SU-DHL-6 (cell line): ENCODE measurements around the gene HDDC3.

Source experiments
- H2AFZ ChIP-seq: fragments of 200-600 bp; sonication (generic); 2 replicates; pipeline ENCODE4 v1.6.1; 2014; ENCODE audit warnings: low read depth, mild to moderate bottlenecking, moderate library complexity, mixed read lengths, antibody characterized with exemption, low read length; ENCODE audit not compliant: severe bottlenecking
- H3F3A ChIP-seq: fragments of 200-600 bp; shearing (Covaris generic); 2 replicates; pipeline ENCODE4 v1.6.0; 2016; ENCODE audit warnings: antibody characterized with exemption, mild to moderate bottlenecking; ENCODE audit not compliant: insufficient read depth
- H3K27ac ChIP-seq: fragments of 200-600 bp; sonication (generic); 2 replicates; pipeline ENCODE4 v1.5.1; 2016; ENCODE audit warnings: low read depth, mild to moderate bottlenecking, low read length, moderate library complexity, mixed read lengths
- H3K27me3 ChIP-seq: fragments of 200-600 bp; sonication (generic), shearing (Covaris generic); 2 replicates; pipeline ENCODE4 v1.6.0; 2014; ENCODE audit warnings: mild to moderate bottlenecking, low read length
- H3K36me3 ChIP-seq: fragments of 200-600 bp; sonication (generic); 2 replicates; pipeline ENCODE4 v1.6.1; 2014; ENCODE audit warnings: mild to moderate bottlenecking, low read length, mixed read lengths
- H3K4me2 ChIP-seq: fragments of 300-600, 200-600 bp; shearing (Covaris generic), sonication (generic); 2 replicates; pipeline ENCODE4 v1.6.0; 2014; ENCODE audit warnings: low read length, low read depth, mild to moderate bottlenecking; ENCODE audit not compliant: poor library complexity, severe bottlenecking
- H3K4me3 ChIP-seq: fragments of 200-600 bp; sonication (generic); 2 replicates; pipeline ENCODE4 v1.5.1; 2014; ENCODE audit warnings: antibody characterized with exemption, low read length, mild to moderate bottlenecking, mixed read lengths; ENCODE audit not compliant: insufficient read depth, poor library complexity, severe bottlenecking
- H3K79me2 ChIP-seq: fragments of 200-600 bp; sonication (generic); 2 replicates; pipeline ENCODE4 v1.6.1; 2014; ENCODE audit warnings: mild to moderate bottlenecking, low read length, moderate library complexity; ENCODE audit not compliant: insufficient read depth
- H3K9ac ChIP-seq: fragments of 200-600 bp; sonication (generic); 2 replicates; pipeline ENCODE4 v1.7.0; 2014; ENCODE audit warnings: mild to moderate bottlenecking, low read length
- H3K9me2 ChIP-seq: fragments of 200-600 bp; sonication (generic); replicated peaks from 2 replicates; pipeline ENCODE4 v1.6.1; 2014; ENCODE audit warnings: low read length; ENCODE audit not compliant: insufficient read depth
- H3K9me3 ChIP-seq: fragments of 200-600 bp; sonication (generic); 2 replicates; pipeline ENCODE4 v1.6.1; 2014; ENCODE audit warnings: low read length, mixed read lengths; ENCODE audit not compliant: insufficient read depth
- H4K20me1 ChIP-seq: fragments of 200-600 bp; sonication (generic); 2 replicates; pipeline ENCODE4 v1.6.1; 2014; ENCODE audit warnings: low read depth, mild to moderate bottlenecking, antibody characterized with exemption, low read length, moderate library complexity, mixed read lengths
- EZH2phosphoT487 ChIP-seq: fragments of 200-600 bp; sonication (generic), shearing (Covaris generic); conservative IDR thresholded peaks from 2 replicates; pipeline ENCODE4 v1.6.1; 2018; ENCODE audit warnings: mild to moderate bottlenecking, antibody characterized with exemption, low read length, moderate library complexity, mixed read lengths
- TF ChIP-seq, protein P1 (sequence below): fragments of 200-600 bp; sonication (generic); IDR thresholded peaks from one replicate; pipeline ENCODE4 v1.5.1; 2017; ENCODE audit warnings: antibody characterized with exemption, mild to moderate bottlenecking, low read length, moderate library complexity; ENCODE audit not compliant: insufficient read depth, poor library complexity, severe bottlenecking

The HDDC3 gene

GRCh38 chr15:90934256-90934948, 2.1 kb upstream of the HDDC3 start:
- no peaks in the 10 kb centered on the region for H3K9me2 ChIP-seq
- peaks cover 17% of the 10 kb centered on the region for H3K79me2 ChIP-seq
- H2AFZ ChIP-seq: peak overlapping the region; percentile 13
- no peaks in the 10 kb centered on the region for H3K9me3 ChIP-seq
- no peaks in the 10 kb centered on the region for H4K20me1 ChIP-seq
- H3K4me2 ChIP-seq: peak overlapping the region; percentile 81
- peaks cover 11% of the 10 kb centered on the region for H3F3A ChIP-seq
- peak overlapping the region; percentile 91 for H3K9ac ChIP-seq
- TF ChIP-seq EZH2phosphoT487: no peak
- TF ChIP-seq, protein P1, sequence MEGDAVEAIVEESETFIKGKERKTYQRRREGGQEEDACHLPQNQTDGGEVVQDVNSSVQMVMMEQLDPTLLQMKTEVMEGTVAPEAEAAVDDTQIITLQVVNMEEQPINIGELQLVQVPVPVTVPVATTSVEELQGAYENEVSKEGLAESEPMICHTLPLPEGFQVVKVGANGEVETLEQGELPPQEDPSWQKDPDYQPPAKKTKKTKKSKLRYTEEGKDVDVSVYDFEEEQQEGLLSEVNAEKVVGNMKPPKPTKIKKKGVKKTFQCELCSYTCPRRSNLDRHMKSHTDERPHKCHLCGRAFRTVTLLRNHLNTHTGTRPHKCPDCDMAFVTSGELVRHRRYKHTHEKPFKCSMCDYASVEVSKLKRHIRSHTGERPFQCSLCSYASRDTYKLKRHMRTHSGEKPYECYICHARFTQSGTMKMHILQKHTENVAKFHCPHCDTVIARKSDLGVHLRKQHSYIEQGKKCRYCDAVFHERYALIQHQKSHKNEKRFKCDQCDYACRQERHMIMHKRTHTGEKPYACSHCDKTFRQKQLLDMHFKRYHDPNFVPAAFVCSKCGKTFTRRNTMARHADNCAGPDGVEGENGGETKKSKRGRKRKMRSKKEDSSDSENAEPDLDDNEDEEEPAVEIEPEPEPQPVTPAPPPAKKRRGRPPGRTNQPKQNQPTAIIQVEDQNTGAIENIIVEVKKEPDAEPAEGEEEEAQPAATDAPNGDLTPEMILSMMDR: peak; percentile 92
- H3K36me3 ChIP-seq: peaks cover 12% of the 10 kb centered on the region; the same call in 1 of the 2 replicates
- H3K27ac ChIP-seq: peak overlapping the region; percentile 2; the same call in 1 of the 2 replicates
- H3K4me3 ChIP-seq: peak overlapping the region; percentile 27
- no peaks in the 10 kb centered on the region for H3K27me3 ChIP-seq

GRCh38 chr15:90933301-90933700, 952 bp upstream of the HDDC3 start:
- TF ChIP-seq, protein P1: no peak
- TF ChIP-seq EZH2phosphoT487: no peak
- H3K27ac ChIP-seq: no peak overlapping the region
- H2AFZ ChIP-seq: no peak overlapping the region
- H3K9ac ChIP-seq: no peak overlapping the region
- peaks cover 18% of the 10 kb centered on the region for H3F3A ChIP-seq
- H3K4me2 ChIP-seq: no peak overlapping the region
- peaks cover 8% of the 10 kb centered on the region; the same call in 1 of the 2 replicates for H3K36me3 ChIP-seq
- H3K27me3 ChIP-seq: no peaks in the 10 kb centered on the region
- no peaks in the 10 kb centered on the region for H3K9me3 ChIP-seq
- H3K9me2 ChIP-seq: no peaks in the 10 kb centered on the region
- H4K20me1 ChIP-seq: no peaks in the 10 kb centered on the region
- H3K4me3 ChIP-seq: no peak overlapping the region
- H3K79me2 ChIP-seq: peaks cover 17% of the 10 kb centered on the region

- Histone ChIP-seq H3K9me2 (no peaks in the 10 kb centered on the region), H3F3A (peaks cover 20% of the 10 kb centered on the region), H3K4me3 (peak overlapping the region; percentile 70), H3K4me2 (peak overlapping the region; percentile 28), H3K9ac (peak overlapping the region; percentile 75), H3K9me3 (no peaks in the 10 kb centered on the region), H3K27ac (no peak overlapping the region; the same call in 1 of the 2 replicates), H3K27me3 (no peaks in the 10 kb centered on the region), H2AFZ (peak overlapping the region; percentile 75), H3K79me2 (peaks cover 17% of the 10 kb centered on the region), H4K20me1 (no peaks in the 10 kb centered on the region), H3K36me3 (0 out of 2 replicates have a peak, but pooled peaks cover 2% of the 10 kb centered on the region)
- no peak for TF ChIP-seq EZH2phosphoT487
- TF ChIP-seq, protein P1: no peak
Measured at GRCh38 chr15:90932660-90932991, 277 bp upstream of the HDDC3 start.
